Glutamatergic neuron (in vitro differentiated cells): ENCODE results near the gene YOD1. TPM values are rescaled to one million over a fixed set of nuclear protein-coding genes. Genes with fewer than 3 reads are reported as not detected.

Source experiments
- DNase-seq: peaks from one replicate; pipeline ENCODE4 v3.0.0; 2022
- H3K27ac Mint-ChIP-seq: one replicate; pipeline ENCODE4 v1.8.0; 2020; ENCODE audit warnings: mild to moderate bottlenecking, mixed read lengths, inconsistent platforms; ENCODE audit not compliant: unreplicated experiment
- H3K27me3 Mint-ChIP-seq: one replicate; pipeline ENCODE4 v1.8.0; 2020; ENCODE audit warnings: mild to moderate bottlenecking, moderate library complexity, mixed read lengths, inconsistent platforms; ENCODE audit not compliant: unreplicated experiment
- H3K36me3 Mint-ChIP-seq: one replicate; pipeline ENCODE4 v1.8.0; 2020; ENCODE audit warnings: mild to moderate bottlenecking, mixed read lengths, inconsistent platforms; ENCODE audit not compliant: unreplicated experiment
- H3K4me1 Mint-ChIP-seq: one replicate; pipeline ENCODE4 v1.8.0; 2020; ENCODE audit warnings: mild to moderate bottlenecking, low read depth, mixed read lengths, inconsistent platforms; ENCODE audit not compliant: unreplicated experiment
- H3K4me3 Mint-ChIP-seq: one replicate; pipeline ENCODE4 v1.8.0; 2020; ENCODE audit warnings: mild to moderate bottlenecking, mixed read lengths, inconsistent platforms; ENCODE audit not compliant: unreplicated experiment
- H3K9me3 Mint-ChIP-seq: one replicate; pipeline ENCODE4 v1.8.0; 2020; ENCODE audit warnings: mild to moderate bottlenecking, moderate library complexity, mixed read lengths, inconsistent platforms; ENCODE audit not compliant: unreplicated experiment
- CTCF ChIP-seq: fragments of 200-600 bp; sonication (generic); IDR thresholded peaks from one replicate; pipeline ENCODE4 v1.5.0; 2021; ENCODE audit not compliant: partially characterized antibody, unreplicated experiment
- total RNA-seq: library from RNA; stranded (reverse); fragmentation: NEBNext Ultra II Directional; extraction: Animal tissue kit (Norgen Biotek cat#: 25700); gene quantifications from one replicate; pipeline ENCODE4 v1.2.1, GENCODE V29; 2021; ENCODE audit not compliant: unreplicated experiment

YOD1 gene
- total RNA-seq, 1 donor from 2014 or later, result 7.9 TPM

- Mint-ChIP-seq H3K4me1 (no peaks in the 10 kb centered on the region), H3K36me3 (no peaks in the 10 kb centered on the region), H3K4me3 (no peak overlapping the region), H3K9me3 (no peaks in the 10 kb centered on the region), H3K27ac (no peak overlapping the region), H3K27me3 (no peaks in the 10 kb centered on the region)
- TF ChIP-seq CTCF, result no peak
- DNase-seq, result no peak
These were observed 27.6 kb upstream of the YOD1 start for GRCh38 chr1:207078578-207079132.

GRCh38 chr1:207077470-207078377, 26.7 kb upstream of the YOD1 start:
- Mint-ChIP-seq H3K36me3 (no peaks in the 10 kb centered on the region), H3K9me3 (no peaks in the 10 kb centered on the region), H3K27ac (no peak overlapping the region), H3K27me3 (no peaks in the 10 kb centered on the region), H3K4me1 (no peaks in the 10 kb centered on the region), H3K4me3 (no peak overlapping the region)
- peak; percentile 78 for TF ChIP-seq CTCF
- DNase-seq, result peak; percentile 42

GRCh38 chr1:207077012-207077411, 26.0 kb upstream of the YOD1 start:
- no peaks in the 10 kb centered on the region for H3K9me3 Mint-ChIP-seq
- no peaks in the 10 kb centered on the region for H3K27me3 Mint-ChIP-seq

GRCh38 chr1:207076181-207076955, 25.4 kb upstream of the YOD1 start:
- Mint-ChIP-seq H3K4me1 (no peaks in the 10 kb centered on the region), H3K27ac (no peak overlapping the region), H3K36me3 (no peaks in the 10 kb centered on the region), H3K4me3 (no peak overlapping the region), H3K27me3 (no peaks in the 10 kb centered on the region), H3K9me3 (no peaks in the 10 kb centered on the region)
- no peak for TF ChIP-seq CTCF
- no peak for DNase-seq

More at GRCh38 chr1:207077012-207077411, 26.0 kb upstream of the YOD1 start:
- no peak overlapping the region for H3K27ac Mint-ChIP-seq
- DNase-seq, result no peak
- no peaks in the 10 kb centered on the region for H3K4me1 Mint-ChIP-seq
- H3K4me3 Mint-ChIP-seq, result no peak overlapping the region
- no peak for TF ChIP-seq CTCF
- no peaks in the 10 kb centered on the region for H3K36me3 Mint-ChIP-seq
